Transverse colon (tissue), 4 donors: Measurements from ENCODE around the gene PCMTD2. TPM values are rescaled to one million over a fixed set of nuclear protein-coding genes. Genes with fewer than 3 reads are reported as not detected.

ENCODE experiments used
- DNase-seq: peaks from one replicate; pipeline ENCODE4 v3.0.0-alpha.2; 2019
- H3K27ac ChIP-seq, 4 donors: fragments of 200-600 bp; sonication (generic); 2 replicates each; pipeline ENCODE4 v1.5.1; 2016 to 2018; ENCODE audit warnings: inconsistent platforms in 4 of 4
- H3K27me3 ChIP-seq: fragments of 200-600 bp; sonication (generic); 2 replicates; pipeline ENCODE4 v1.5.1; 2017; ENCODE audit warnings: inconsistent platforms
- H3K36me3 ChIP-seq, 4 donors: fragments of 200-600 bp; sonication (generic); 2 replicates each; pipeline ENCODE4 v1.5.1; 2017 to 2019; ENCODE audit warnings: inconsistent platforms in 4 of 4
- H3K4me1 ChIP-seq, 4 donors: fragments of 200-600 bp; sonication (generic); 2 replicates each; pipeline ENCODE4 v1.5.1; 2017 to 2020; ENCODE audit warnings: inconsistent platforms in 4 of 4
- H3K4me3 ChIP-seq, 4 donors: fragments of 200-600 bp; sonication (generic); 1 replicate in 1 of 4; 2 replicates in 3 of 4; pipeline versions ENCODE4 v1.5.1 to v1.6.1; 2017 to 2019; ENCODE audit warnings: inconsistent platforms in 4 of 4
- H3K9me3 ChIP-seq, 2 donors: fragments of 200-600 bp; sonication (generic); 2 replicates each; pipeline ENCODE4 v1.5.1; 2017 to 2019; ENCODE audit warnings: inconsistent platforms in 2 of 2
- CTCF ChIP-seq, 5 experiments: fragments of 200-600 bp in 3 of 5; fragments of 450-650 bp in 2 of 5; sonication (generic) in 3 of 5; IDR thresholded peaks; 1 replicate in 2 of 5; 2 replicates in 3 of 5; pipeline ENCODE4 v1.5.1; 2016 to 2017; ENCODE audit warnings: antibody characterized with exemption in 5 of 5, inconsistent platforms in 3 of 5, mild to moderate bottlenecking in 2 of 5, moderate library complexity in 1 of 5
- EP300 ChIP-seq: sonication (generic); formaldehyde crosslinking; IDR thresholded peaks from one replicate; pipeline ENCODE4 v1.6.1; 2017; ENCODE audit warnings: antibody characterized with exemption, low read depth
- POLR2A ChIP-seq: fragments of 450-650 bp; IDR thresholded peaks from one replicate; pipeline ENCODE4 v1.6.1; 2016; ENCODE audit warnings: antibody characterized with exemption, mild to moderate bottlenecking, moderate library complexity
- POLR2AphosphoS5 ChIP-seq, 3 donors: sonication (generic); formaldehyde crosslinking; IDR thresholded peaks; one replicate each; pipeline ENCODE4 v1.6.1; 2016; ENCODE audit warnings: antibody characterized with exemption in 3 of 3
- WGBS, 2 donors: methylation state at CpG; one replicate each; pipeline ENCODE4 v1.1.5; 2018; ENCODE audit warnings: low coverage in 1 of 2; 5-methylcytosine and 5-hydroxymethylcytosine counted together
- in situ Hi-C, 4 donors: fragments of 200-750 bp; cut with MboI; loops; one replicate each; pipeline versions ENCODE4 v1.15.0 to v1.15.1; 2017; ENCODE audit warnings: low sequenced_read_pairs in 3 of 4, low pct_ligation_motif_present in 1 of 4, low pct_unique_long_range_greater_than_20kb in 1 of 4
- intact Hi-C: fragments of 100-400 bp; cut with DNase I; formaldehyde crosslinking; loops from one replicate; pipeline ENCODE4 v1.15.1; 2023; ENCODE audit warnings: low total_unique reads
- total RNA-seq, 4 donors: library from RNA; depleted of rRNA; stranded (reverse); fragments of >200 nt; gene quantifications; one replicate each; pipeline ENCODE4 v1.1.0, GENCODE V29; 2016

The PCMTD2 gene
- total RNA-seq, 4 donors from 2014 or later = 17.6 to 55.3 (median 34.2) TPM

GRCh38 chr20:64225828-64226598 is 29.5 kb upstream of the PCMTD2 start:
- no peaks in the 10 kb centered on the region for H3K27me3 ChIP-seq
- intact Hi-C loops = no loop called here

GRCh38 chr20:64226686-64227580 is 28.6 kb upstream of the PCMTD2 start:
- TF ChIP-seq EP300 = no peak
- TF ChIP-seq CTCF (IDR thresholded peaks at IDR 0.05) = no peak
- no peak for TF ChIP-seq POLR2AphosphoS5 (IDR thresholded peaks at IDR 0.05)
- no peak for TF ChIP-seq POLR2A
- in situ Hi-C loops (no loop called here), intact Hi-C loops (no loop called here)
- H3K27ac ChIP-seq = no peak overlapping the region
- no peaks in the 10 kb centered on the region for H3K27me3 ChIP-seq
- DNase-seq = no peak
- H3K9me3 ChIP-seq = no peaks in the 10 kb centered on the region
- WGBS, 2 donors = 81% methylated on average over 20 of the region's 25 CpGs; no CpG with 5 or more reads in 1 of the 2 donors
- no peaks in the 10 kb centered on the region for H3K36me3 ChIP-seq
- peaks cover 0 to 14% (median 7%) of the 10 kb centered on the region in 4 donors for H3K4me1 ChIP-seq
- no peak overlapping the region for H3K4me3 ChIP-seq

More at GRCh38 chr20:64225828-64226598, 29.5 kb upstream of the PCMTD2 start:
- Histone ChIP-seq H3K36me3 (no peaks in the 10 kb centered on the region), H3K4me1 (peaks cover 0 to 14% (median 7%) of the 10 kb centered on the region in 4 donors), H3K4me3 (no peak overlapping the region), H3K9me3 (no peaks in the 10 kb centered on the region), H3K27ac (no peak overlapping the region)
- DNase-seq = no peak
- 88% methylated on average over 14 of the region's 14 CpGs; no CpG with 5 or more reads in 1 of the 2 donors for WGBS, 2 donors
- in situ Hi-C loops = no loop called here
- TF ChIP-seq EP300 (no peak), POLR2AphosphoS5 (IDR thresholded peaks at IDR 0.05) (no peak), CTCF (IDR thresholded peaks at IDR 0.05) (no peak), POLR2A (no peak)

- Histone ChIP-seq H3K27ac (no peak overlapping the region), H3K27me3 (no peaks in the 10 kb centered on the region), H3K36me3 (no peaks in the 10 kb centered on the region), H3K9me3 (no peaks in the 10 kb centered on the region), H3K4me3 (no peak overlapping the region), H3K4me1 (peaks cover 0 to 14% (median 7%) of the 10 kb centered on the region in 4 donors)
- no peak for TF ChIP-seq POLR2AphosphoS5 (IDR thresholded peaks at IDR 0.05)
- TF ChIP-seq EP300 = no peak
- no peak for TF ChIP-seq POLR2A
- WGBS, 2 donors = 86 to 91% methylated on average over 7 to 8 of the region's 8 CpGs
- no peak for DNase-seq
- in situ Hi-C loops (no loop called here), intact Hi-C loops (no loop called here)
Measured at GRCh38 chr20:64228086-64228653, 27.4 kb upstream of the PCMTD2 start.

GRCh38 chr20:64228751-64229506 is 26.6 kb upstream of the PCMTD2 start:
- no peak overlapping the region for H3K4me3 ChIP-seq
- TF ChIP-seq EP300 = no peak
- in situ Hi-C loops = no loop called here
- H3K36me3 ChIP-seq = no peaks in the 10 kb centered on the region
- 37 to 61% methylated on average over 3 to 14 of the region's 14 CpGs for WGBS, 2 donors
- intact Hi-C loops = no loop called here
- DNase-seq = no peak
- no peak overlapping the region for H3K27ac ChIP-seq
- H3K4me1 ChIP-seq = peaks cover 0 to 11% (median 6%) of the 10 kb centered on the region in 4 donors
- H3K27me3 ChIP-seq = no peaks in the 10 kb centered on the region
- no peaks in the 10 kb centered on the region for H3K9me3 ChIP-seq
